ENCODE results near the gene FKBP5. TPM values are rescaled to one million over a fixed set of nuclear protein-coding genes. Genes with fewer than 3 reads are reported as not detected.

Gene FKBP5
- total and polyA plus RNA-seq, 2 donors from 2014 or later: 45.6 to 267 TPM

GRCh38 chr6:35710241-35710847, 21.6 kb upstream of the FKBP5 start:
- intact Hi-C loops (cut with DNase I): no loop called here
- no peaks in the 10 kb centered on the region for H3K9me3 ChIP-seq (ENCODE audit: control insufficient read depth in 2 of 3, insufficient read depth in 1 of 3, low read length in 3 of 3)
- no peaks in the 10 kb centered on the region for H3K4me1 ChIP-seq (ENCODE audit: control insufficient read depth in 2 of 3, insufficient read depth in 2 of 3, low read depth in 1 of 3, low read length in 3 of 3)
- DNase-seq: peak in 1 of 5 donors; percentile 14
- H3K27me3 ChIP-seq (ENCODE audit: control insufficient read depth, insufficient read depth, low read length): no peaks in the 10 kb centered on the region
- FAIRE-seq: no peak
- no peak overlapping the region for H3K4me3 ChIP-seq (ENCODE audit: low read length in 3 of 3)
- H3K27ac ChIP-seq (ENCODE audit: low read depth in 2 of 2, low read length in 2 of 2): no peak overlapping the region
- no peak for TF ChIP-seq CTCF (IDR thresholded peaks at IDR 0.05; ENCODE audit: borderline replicate concordance, extremely low read depth, insufficient read depth)
- no peaks in the 10 kb centered on the region for H3K36me3 ChIP-seq (ENCODE audit: control insufficient read depth in 2 of 3, insufficient read depth in 3 of 3, low read length in 3 of 3)
- no peak overlapping the region for H3K9ac ChIP-seq (ENCODE audit: low read length in 3 of 3)

GRCh38 chr6:35708585-35708984, 19.9 kb upstream of the FKBP5 start:
- intact Hi-C loops (cut with DNase I): no loop called here
- H3K27ac ChIP-seq (ENCODE audit: low read depth in 2 of 2, low read length in 2 of 2): no peak overlapping the region

GRCh38 chr6:35707714-35708407, 19.1 kb upstream of the FKBP5 start:
- Histone ChIP-seq H3K9me3 (ENCODE audit: control insufficient read depth in 2 of 3, insufficient read depth in 1 of 3, low read length in 3 of 3) (no peaks in the 10 kb centered on the region), H3K4me1 (ENCODE audit: control insufficient read depth in 2 of 3, insufficient read depth in 2 of 3, low read depth in 1 of 3, low read length in 3 of 3) (no peaks in the 10 kb centered on the region), H3K4me3 (ENCODE audit: low read length in 3 of 3) (no peak overlapping the region), H3K36me3 (ENCODE audit: control insufficient read depth in 2 of 3, insufficient read depth in 3 of 3, low read length in 3 of 3) (no peaks in the 10 kb centered on the region), H3K9ac (ENCODE audit: low read length in 3 of 3) (no peak overlapping the region), H3K27ac (ENCODE audit: low read depth in 2 of 2, low read length in 2 of 2) (no peak overlapping the region), H3K27me3 (ENCODE audit: control insufficient read depth, insufficient read depth, low read length) (no peaks in the 10 kb centered on the region)
- no peak for TF ChIP-seq CTCF (IDR thresholded peaks at IDR 0.05; ENCODE audit: borderline replicate concordance, extremely low read depth, insufficient read depth)
- FAIRE-seq (no peak), DNase-seq (no peak)
- intact Hi-C loops (cut with DNase I): no loop called here

More at GRCh38 chr6:35708585-35708984, 19.9 kb upstream of the FKBP5 start:
- no peaks in the 10 kb centered on the region for H3K4me1 ChIP-seq (ENCODE audit: control insufficient read depth in 2 of 3, insufficient read depth in 2 of 3, low read depth in 1 of 3, low read length in 3 of 3)
- H3K9ac ChIP-seq (ENCODE audit: low read length in 3 of 3): no peak overlapping the region
- no peak for TF ChIP-seq CTCF (IDR thresholded peaks at IDR 0.05; ENCODE audit: borderline replicate concordance, extremely low read depth, insufficient read depth)
- no peak for FAIRE-seq
- no peaks in the 10 kb centered on the region for H3K27me3 ChIP-seq (ENCODE audit: control insufficient read depth, insufficient read depth, low read length)
- peak in 1 of 5 donors; percentile 1 for DNase-seq
- H3K9me3 ChIP-seq (ENCODE audit: control insufficient read depth in 2 of 3, insufficient read depth in 1 of 3, low read length in 3 of 3): no peaks in the 10 kb centered on the region
- H3K36me3 ChIP-seq (ENCODE audit: control insufficient read depth in 2 of 3, insufficient read depth in 3 of 3, low read length in 3 of 3): no peaks in the 10 kb centered on the region
- H3K4me3 ChIP-seq (ENCODE audit: low read length in 3 of 3): no peak overlapping the region

All from kidney (tissue), 14 donors.